ENCODE measurements around the gene TPGS1. TPM values are rescaled to one million over a fixed set of nuclear protein-coding genes. Genes with fewer than 3 reads are reported as not detected.

Gene TPGS1
- total and polyA plus RNA-seq, 10 donors: 9.8 to 24.4 (median 19.5) TPM

GRCh38 chr19:463483-464207 lies 43.7 kb upstream of the TPGS1 start:
- 88 to 94% (median 89%) methylated on average over 26 to 35 of the region's 35 CpGs for WGBS, 5 donors
- DNase-seq: no peak
- intact Hi-C loops (cut with DNase I; ENCODE audit: low total_unique reads): no loop called here

GRCh38 chr19:464208-464545 lies 43.1 kb upstream of the TPGS1 start:
- intact Hi-C loops (cut with DNase I; ENCODE audit: low total_unique reads): no loop called here
- Histone ChIP-seq H3K27ac (no peak overlapping the region), H3K36me3 (no peaks in the 10 kb centered on the region), H3K27me3 (replicated peaks in 1 of 7) (peaks cover 0 to 46% (median 26%) of the 10 kb centered on the region in 7 donors), H3K4me3 (no peak overlapping the region), H3K4me1 (peaks cover 3 to 26% (median 21%) of the 10 kb centered on the region in 6 donors), H3K9me3 (no peaks in the 10 kb centered on the region)
- 93 to 97% (median 96%) methylated on average over 6 to 9 of the region's 9 CpGs for WGBS, 5 donors
- DNase-seq: no peak
- TF ChIP-seq POLR2AphosphoS5 (IDR thresholded peaks at IDR 0.05): no peak
- no peak for TF ChIP-seq CTCF (IDR thresholded peaks at IDR 0.05 in 8 of 11, conservative IDR thresholded peaks at IDR 0.05 in 3 of 11)
- no peak for TF ChIP-seq POLR2A (IDR thresholded peaks at IDR 0.05)

More at GRCh38 chr19:463483-464207, 43.7 kb upstream of the TPGS1 start:
- TF ChIP-seq POLR2A (IDR thresholded peaks at IDR 0.05) (no peak), CTCF (IDR thresholded peaks at IDR 0.05 in 8 of 11, conservative IDR thresholded peaks at IDR 0.05 in 3 of 11) (no peak), POLR2AphosphoS5 (IDR thresholded peaks at IDR 0.05) (no peak)
- Histone ChIP-seq H3K36me3 (no peaks in the 10 kb centered on the region), H3K27me3 (replicated peaks in 1 of 7) (peaks cover 0 to 50% (median 26%) of the 10 kb centered on the region in 7 donors), H3K4me1 (peaks cover 3 to 26% (median 21%) of the 10 kb centered on the region in 6 donors), H3K9me3 (no peaks in the 10 kb centered on the region), H3K4me3 (no peak overlapping the region), H3K27ac (no peak overlapping the region)

- no peaks in the 10 kb centered on the region for H3K36me3 ChIP-seq
- no peaks in the 10 kb centered on the region for H3K9me3 ChIP-seq
- DNase-seq: no peak
- H3K27ac ChIP-seq: no peak overlapping the region
- intact Hi-C loops (cut with DNase I; ENCODE audit: low total_unique reads): no loop called here
- no peak for TF ChIP-seq POLR2A (IDR thresholded peaks at IDR 0.05)
- 92 to 100% (median 95%) methylated on average over 3 of the region's 3 CpGs for WGBS, 5 donors
- peaks cover 3 to 17% (median 15%) of the 10 kb centered on the region in 6 donors for H3K4me1 ChIP-seq
- H3K4me3 ChIP-seq: no peak overlapping the region
- peaks cover 0 to 35% (median 17%) of the 10 kb centered on the region in 7 donors for H3K27me3 ChIP-seq (replicated peaks in 1 of 7)
These were observed 42.1 kb upstream of the TPGS1 start for GRCh38 chr19:465056-465816.

- intact Hi-C loops (cut with DNase I; ENCODE audit: low total_unique reads): no loop called here
- peaks cover 0 to 15% (median 0%) of the 10 kb centered on the region in 7 donors for H3K27me3 ChIP-seq (replicated peaks in 1 of 7)
- TF ChIP-seq CTCF (IDR thresholded peaks at IDR 0.05 in 8 of 11, conservative IDR thresholded peaks at IDR 0.05 in 3 of 11) (no peak), POLR2AphosphoS5 (IDR thresholded peaks at IDR 0.05) (no peak), POLR2A (IDR thresholded peaks at IDR 0.05) (no peak)
- H3K9me3 ChIP-seq: no peaks in the 10 kb centered on the region
- DNase-seq: no peak
- H3K4me3 ChIP-seq: no peak overlapping the region
- 78 to 84% (median 80%) methylated on average over 10 to 11 of the region's 11 CpGs for WGBS, 5 donors
- H3K27ac ChIP-seq: no peak overlapping the region
- H3K4me1 ChIP-seq: no peaks in the 10 kb centered on the region
- H3K36me3 ChIP-seq: no peaks in the 10 kb centered on the region
These were observed 39.7 kb upstream of the TPGS1 start for GRCh38 chr19:467554-467953.
